DMS114 treated with DMSO at 0.1 percent for 48 hours (cell line): Measurements from ENCODE around the gene CIB4.
"Not testable (repeated sequence)": the region's sequence is repeated elsewhere in the genome, so short reads cannot be mapped to it uniquely, and the experiment has no call there.

Source experiments
- DNase-seq: peaks from one replicate; lab custom pipeline; 2025; ENCODE audit not compliant: unreplicated experiment; lab: John Stamatoyannopoulos, UW

CIB4 gene

GRCh38 chr2:26668041-26668440 is 26.9 kb upstream of the CIB4 start:
- DNase-seq = no peak

DNA sequence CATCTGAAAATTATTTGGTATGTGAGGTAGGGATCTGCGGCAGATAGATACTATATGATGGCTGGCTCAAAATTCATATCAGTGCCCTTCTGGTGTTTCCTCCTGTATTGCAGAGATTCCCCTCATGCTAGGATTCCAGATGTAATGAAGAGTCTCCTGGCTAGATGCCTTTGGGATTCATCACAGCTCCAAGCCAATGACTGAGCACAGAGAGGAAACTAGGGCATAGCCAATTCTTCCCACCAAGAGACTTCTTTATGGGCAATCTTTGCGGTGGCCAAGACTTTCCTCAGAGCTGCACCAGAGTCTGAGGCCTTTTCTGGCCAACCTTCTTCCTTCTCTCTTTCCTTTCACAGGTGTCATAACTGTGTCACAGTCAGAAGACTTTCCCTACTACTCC is 25.5 kb upstream of the CIB4 start:
- DNase-seq = no peak

- DNase-seq = not testable (repeated sequence)
Measured at GRCh38 chr2:26665296-26665695, 24.1 kb upstream of the CIB4 start.

DNA sequence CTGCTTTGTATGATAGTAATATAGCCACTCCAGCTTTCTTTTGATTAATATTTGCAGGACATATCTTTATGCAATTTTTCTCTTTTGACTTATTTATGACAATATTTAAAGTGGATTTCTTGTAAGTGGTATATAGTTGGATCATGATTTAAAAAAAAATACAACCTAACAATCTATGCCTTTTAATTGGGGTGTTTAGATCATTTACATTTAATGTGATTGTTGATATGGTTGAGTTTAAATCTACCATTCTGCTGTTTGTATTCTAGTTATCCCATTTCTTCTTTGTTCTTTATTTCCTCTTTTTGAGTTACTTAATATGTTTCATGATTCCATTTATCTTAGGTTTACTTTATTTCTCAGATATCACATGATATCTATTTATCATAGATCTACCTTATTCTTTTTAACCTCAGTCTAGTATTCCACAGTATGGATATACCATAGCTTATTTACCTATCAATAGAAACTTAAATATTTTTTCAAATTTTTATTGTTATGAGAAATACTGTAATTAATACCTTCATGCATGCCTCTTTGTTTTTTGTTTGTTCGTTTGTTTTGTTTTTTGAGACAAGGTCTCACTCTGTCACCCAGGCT is 19.3 kb upstream of the CIB4 start:
- DNase-seq = no peak

- DNase-seq = no peak
Measured at GRCh38 chr2:26658691-26659346, 17.7 kb upstream of the CIB4 start.

GRCh38 chr2:26657265-26657664 is 16.1 kb upstream of the CIB4 start:
- DNase-seq = no peak

- DNase-seq = no peak
Measured at GRCh38 chr2:26655611-26656195, 14.5 kb upstream of the CIB4 start.

DNA sequence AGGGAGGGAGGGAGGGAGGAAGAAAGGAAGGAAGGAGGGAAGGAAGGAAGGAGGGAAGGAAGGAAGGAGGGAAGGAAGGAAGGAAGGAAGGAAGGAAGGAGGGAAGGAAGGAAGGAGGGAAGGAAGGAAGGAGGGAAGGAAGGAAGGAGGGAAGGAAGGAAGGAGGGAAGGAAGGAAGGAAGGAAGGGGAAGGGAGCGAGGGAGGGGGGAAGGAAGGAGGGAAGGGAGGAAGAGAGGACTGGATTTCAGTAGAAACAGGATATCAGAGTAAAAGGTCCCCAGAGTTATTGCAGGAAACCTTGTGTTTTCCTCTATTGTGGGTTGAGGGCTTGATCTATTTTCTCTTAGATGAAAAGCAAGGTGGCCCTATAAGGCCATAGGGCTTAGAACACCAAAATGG is 14.0 kb upstream of the CIB4 start:
- not testable (repeated sequence) for DNase-seq

DNA sequence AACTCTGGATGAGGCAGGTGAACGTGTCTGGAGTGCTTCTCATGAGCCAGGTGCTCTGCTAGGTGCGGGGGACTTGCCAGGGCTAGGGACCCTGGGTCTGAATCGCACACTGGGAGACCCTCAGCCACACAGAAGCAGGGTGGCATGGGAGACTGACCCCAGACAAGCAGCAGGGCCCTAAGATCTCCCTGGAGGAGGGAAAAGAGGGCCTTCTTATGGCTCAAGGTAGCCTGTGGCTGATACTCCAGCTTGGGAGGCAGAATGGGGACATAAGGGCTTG is 12.8 kb upstream of the CIB4 start:
- DNase-seq = no peak

GRCh38 chr2:26653207-26654060 is 12.3 kb upstream of the CIB4 start:
- no peak for DNase-seq

DNA sequence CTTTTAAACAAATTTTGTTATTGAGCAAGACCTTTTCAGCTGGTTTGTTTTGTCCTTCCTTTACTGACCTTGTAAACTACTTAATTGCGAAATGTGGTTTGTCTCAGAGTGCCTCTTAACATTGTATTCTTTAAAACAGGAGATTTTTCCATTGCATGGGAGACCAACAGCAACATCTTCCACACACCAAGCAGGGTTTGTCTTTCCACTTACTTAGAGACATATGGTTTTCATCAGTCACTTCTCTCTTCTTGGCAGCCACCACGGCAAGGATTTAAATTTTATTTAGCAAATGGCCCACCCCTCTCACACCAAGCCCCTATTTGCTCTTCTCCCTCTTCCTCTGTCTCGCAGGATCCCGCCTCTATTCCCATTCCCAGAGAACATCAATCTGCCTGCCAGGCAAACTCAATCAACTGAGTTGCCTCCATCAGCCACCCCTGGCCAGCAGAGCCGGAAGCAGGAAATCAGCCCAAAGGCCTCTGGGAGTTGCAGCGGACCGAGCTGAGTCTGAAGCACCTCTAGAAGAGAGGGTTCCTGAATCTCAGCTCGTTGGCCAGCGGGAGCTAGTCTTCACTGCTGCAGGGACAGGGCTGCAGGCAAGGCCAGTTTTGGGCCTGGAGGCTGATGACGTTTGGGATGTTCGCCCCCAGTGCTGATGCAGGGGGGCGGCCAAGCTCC is 11.3 kb upstream of the CIB4 start:
- no peak for DNase-seq

DNA sequence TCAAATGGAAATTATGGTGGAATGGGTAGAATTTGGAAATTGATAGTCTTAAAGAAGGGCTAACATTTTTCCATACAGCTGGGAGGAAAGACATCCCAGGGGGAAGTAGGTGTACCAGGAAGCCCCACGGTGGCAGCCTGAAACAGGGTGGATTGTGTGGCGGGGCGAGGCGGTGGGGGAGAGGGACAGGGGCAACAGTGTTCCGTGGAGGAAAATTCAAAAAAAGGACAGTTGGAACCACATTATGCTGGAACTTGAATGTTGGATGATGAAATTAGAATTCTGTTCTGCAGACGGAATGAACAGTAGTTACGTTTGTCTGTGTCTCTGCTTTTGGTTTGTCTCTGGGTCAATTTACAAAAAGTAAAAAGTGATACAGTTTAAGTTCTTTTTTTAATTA is 10.6 kb upstream of the CIB4 start:
- no peak for DNase-seq

GRCh38 chr2:26651470-26651771 is 10.3 kb upstream of the CIB4 start:
- no peak for DNase-seq

DNA sequence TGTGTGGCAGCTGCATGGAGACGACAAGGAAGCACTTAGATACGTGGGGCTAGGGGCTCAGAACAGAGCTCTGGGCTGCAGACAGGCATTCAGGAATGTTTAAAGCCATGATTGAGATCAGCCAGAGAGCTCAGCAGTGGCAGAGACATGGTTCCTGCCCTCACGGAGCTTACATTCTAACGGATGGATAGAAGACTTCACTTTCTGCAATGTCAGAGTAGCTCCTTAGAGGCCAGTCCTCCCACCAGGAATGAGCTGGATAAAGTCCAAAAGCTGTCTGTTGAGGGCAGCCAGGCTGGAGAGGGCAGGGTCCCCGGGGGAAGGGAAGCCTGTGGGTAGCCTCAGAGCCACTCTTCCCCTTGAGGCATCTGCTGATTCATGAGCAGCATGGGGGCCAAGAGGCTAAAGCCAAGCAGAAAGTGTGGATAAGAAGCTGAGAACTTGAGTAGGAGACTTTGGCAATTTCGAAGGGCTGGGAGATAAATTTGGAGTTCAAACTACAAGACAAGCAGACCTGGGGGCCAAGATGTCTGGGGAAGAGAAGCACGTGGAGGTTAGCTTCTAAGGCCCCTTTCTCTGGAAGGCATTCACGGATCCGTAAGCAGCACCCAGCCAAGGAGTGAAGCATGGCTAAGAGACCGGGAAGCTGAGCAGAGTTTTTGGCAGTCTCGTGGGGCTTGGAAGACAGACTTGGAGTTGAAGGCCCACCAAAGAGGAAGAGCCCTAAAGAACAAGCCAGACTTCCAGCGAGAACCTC is 9.7 kb upstream of the CIB4 start:
- no peak for DNase-seq

- DNase-seq = no peak
Measured at GRCh38 chr2:26649992-26650712, 9.0 kb upstream of the CIB4 start.

DNA sequence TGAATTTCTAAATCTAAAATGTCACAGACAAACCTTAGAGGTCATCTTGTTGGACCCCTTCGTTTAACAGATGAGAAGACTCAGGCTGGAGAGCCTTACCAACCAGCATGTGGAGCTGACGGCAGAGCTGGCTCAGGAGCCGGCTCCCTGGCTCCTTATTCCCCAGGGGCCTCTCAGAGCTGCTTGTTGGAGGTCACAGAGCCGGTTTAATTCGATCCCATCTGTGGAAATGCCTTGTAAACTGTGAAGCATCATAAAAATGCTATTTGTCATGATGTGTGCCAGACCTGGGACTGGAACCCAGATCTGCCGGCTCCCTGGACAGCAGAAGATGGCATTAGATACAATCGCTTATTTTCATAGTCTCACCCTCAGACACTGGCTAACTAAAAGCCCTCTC is 8.2 kb upstream of the CIB4 start:
- no peak for DNase-seq

DNA sequence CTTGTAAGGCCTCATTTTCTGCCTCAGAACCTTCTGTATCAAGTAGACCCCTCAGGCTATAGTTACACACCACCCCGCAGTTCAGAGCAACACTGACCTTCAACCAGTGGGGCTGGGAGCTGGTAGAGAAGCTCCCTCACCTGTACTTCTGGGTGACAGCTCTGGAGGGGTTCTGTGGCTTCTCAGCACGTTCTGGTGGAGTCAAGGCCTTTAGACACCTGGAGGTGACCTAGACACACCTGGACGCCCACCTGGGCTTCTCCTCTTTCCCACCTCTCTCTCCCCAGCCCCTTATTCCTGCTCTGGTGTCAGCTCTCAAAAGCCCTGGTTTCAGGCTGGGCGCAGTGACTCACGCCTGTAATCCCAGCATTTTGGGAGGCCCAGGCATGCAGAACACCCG is 7.3 kb upstream of the CIB4 start:
- no peak for DNase-seq

DNA sequence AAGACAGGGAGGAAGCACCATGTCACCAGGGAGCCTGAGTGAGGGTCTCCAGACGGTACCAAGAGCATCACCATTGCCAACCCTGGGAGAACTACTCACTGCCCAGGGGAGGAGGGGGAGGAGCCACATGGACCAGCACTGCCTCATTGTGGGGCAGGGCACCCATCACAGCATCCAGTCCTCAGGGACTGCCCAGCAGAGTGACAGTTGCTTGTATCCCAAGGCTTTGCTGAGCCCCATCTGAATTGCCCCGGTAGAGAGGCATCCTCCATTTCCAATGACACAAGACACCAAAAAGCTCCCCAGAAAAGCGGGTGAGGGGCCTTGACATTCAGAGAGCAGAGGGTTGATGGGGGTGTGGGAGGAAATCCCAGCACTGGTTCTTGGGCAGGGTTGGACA is 6.8 kb upstream of the CIB4 start:
- no peak for DNase-seq

DNA sequence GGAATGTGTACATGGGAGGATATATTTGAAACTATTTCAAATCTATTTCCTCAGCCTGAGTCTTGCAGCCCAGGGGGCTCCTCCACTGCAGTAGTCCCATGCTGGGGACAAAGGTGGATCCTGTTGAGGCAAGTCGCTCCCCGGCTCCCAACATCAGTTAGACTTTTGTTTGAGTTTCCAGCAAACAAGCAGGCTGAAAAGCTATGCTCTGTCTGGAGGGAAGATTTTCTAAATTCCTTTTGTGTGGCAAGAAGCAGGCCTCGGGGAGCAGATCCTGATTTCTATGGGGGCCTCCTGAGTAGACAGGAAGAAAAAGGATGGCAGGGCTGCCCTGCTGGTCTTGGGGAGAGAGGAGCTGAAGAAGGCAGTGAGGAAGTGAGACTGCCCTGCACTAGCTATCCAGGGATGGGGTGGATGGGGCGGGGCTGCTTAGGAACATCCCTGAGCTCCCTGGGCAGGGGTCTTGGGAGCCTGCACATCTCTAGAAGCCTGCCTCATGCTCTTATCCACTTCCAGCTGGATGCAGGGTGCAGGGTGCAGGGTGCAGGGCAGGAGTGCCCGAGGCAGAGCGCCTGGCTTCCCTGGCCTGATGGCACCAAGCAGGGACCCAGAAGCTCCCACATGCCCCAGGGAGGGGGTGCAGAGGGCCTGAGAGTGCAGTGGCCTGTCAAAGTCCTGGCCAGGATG is 6.0 kb upstream of the CIB4 start:
- DNase-seq = no peak

GRCh38 chr2:26645762-26646161 is 4.6 kb upstream of the CIB4 start:
- DNase-seq = no peak
